Measurements from ENCODE around the gene SLC16A6. TPM values are rescaled to one million over a fixed set of nuclear protein-coding genes. Genes with fewer than 3 reads are reported as not detected.
"Not testable (repeated sequence)": the region's sequence is repeated elsewhere in the genome, so short reads cannot be mapped to it uniquely, and the experiment has no call there.

SLC16A6 gene
- total and polyA plus RNA-seq, 9 donors = 0.12 to 11.3 (median 1.1) TPM

DNA sequence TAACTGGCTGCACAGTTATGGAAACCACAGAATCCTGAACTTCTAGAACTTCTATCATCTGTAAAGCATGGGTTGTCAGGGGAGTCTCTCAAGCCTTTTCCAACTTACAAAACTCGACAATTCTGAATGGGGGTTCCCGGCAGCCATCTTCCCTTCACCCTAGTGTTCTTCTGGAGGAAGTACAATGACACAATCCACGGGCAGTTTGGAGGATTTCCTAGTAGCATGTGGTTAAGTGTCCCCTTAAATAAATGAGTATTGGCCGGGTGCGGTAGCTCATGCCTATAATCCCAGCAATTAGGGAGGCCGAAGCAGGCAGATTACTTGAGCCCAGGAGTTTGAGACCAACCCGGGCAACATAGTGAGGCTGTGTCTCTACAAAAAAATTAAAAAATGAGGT, 2.1 kb downstream of the SLC16A6 start:
- Histone ChIP-seq H3K9me3 (no peaks in the 10 kb centered on the region), H3K4me3 (no peak overlapping the region), H3K36me3 (no peaks in the 10 kb centered on the region), H3K4me1 (ENCODE audit: insufficient read depth) (peaks cover 5% of the 10 kb centered on the region), H3K27me3 (no peaks in the 10 kb centered on the region), H3K27ac (no peak overlapping the region)
- TF ChIP-seq EP300 (IDR thresholded peaks at IDR 0.05) = no peak
- TF ChIP-seq, protein P1, sequence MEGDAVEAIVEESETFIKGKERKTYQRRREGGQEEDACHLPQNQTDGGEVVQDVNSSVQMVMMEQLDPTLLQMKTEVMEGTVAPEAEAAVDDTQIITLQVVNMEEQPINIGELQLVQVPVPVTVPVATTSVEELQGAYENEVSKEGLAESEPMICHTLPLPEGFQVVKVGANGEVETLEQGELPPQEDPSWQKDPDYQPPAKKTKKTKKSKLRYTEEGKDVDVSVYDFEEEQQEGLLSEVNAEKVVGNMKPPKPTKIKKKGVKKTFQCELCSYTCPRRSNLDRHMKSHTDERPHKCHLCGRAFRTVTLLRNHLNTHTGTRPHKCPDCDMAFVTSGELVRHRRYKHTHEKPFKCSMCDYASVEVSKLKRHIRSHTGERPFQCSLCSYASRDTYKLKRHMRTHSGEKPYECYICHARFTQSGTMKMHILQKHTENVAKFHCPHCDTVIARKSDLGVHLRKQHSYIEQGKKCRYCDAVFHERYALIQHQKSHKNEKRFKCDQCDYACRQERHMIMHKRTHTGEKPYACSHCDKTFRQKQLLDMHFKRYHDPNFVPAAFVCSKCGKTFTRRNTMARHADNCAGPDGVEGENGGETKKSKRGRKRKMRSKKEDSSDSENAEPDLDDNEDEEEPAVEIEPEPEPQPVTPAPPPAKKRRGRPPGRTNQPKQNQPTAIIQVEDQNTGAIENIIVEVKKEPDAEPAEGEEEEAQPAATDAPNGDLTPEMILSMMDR (IDR thresholded peaks at IDR 0.05) = no peak
- TF ChIP-seq POLR2A (IDR thresholded peaks at IDR 0.05) = no peak
- intact Hi-C loops (cut with DNase I) = no loop called here
- no peak for DNase-seq
- WGBS, 3 donors = 85 to 91% (median 85%) methylated on average over 7 of the region's 7 CpGs

DNA sequence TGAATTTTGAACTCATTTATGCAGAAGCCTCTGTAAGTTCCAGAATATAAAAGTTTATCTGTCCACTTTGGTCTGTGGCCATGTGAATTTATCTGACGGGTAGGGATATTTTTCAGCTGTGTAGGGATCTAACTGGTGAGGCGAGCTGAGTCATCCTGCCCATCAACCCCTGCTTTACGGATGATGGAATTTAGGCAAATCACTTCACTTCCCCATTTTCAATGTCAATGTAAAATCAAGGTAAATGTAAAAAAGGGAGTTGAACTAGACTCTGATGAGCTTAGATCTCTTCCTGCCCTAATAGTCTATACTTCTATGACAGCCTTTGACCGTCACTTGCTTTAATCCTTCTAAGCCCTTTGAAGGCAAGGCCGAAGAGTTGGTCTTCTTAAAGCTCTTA, 2.6 kb downstream of the SLC16A6 start:
- Histone ChIP-seq H3K4me1 (ENCODE audit: insufficient read depth) (peaks cover 5% of the 10 kb centered on the region), H3K27me3 (no peaks in the 10 kb centered on the region), H3K4me3 (no peak overlapping the region), H3K9me3 (no peaks in the 10 kb centered on the region), H3K36me3 (no peaks in the 10 kb centered on the region), H3K27ac (no peak overlapping the region)
- WGBS, 3 donors = 80 to 82% (median 81%) methylated on average over 5 of the region's 5 CpGs
- intact Hi-C loops (cut with DNase I) = no loop called here
- TF ChIP-seq POLR2A (IDR thresholded peaks at IDR 0.05) = no peak
- no peak for TF ChIP-seq EP300 (IDR thresholded peaks at IDR 0.05)
- TF ChIP-seq, protein P1 (IDR thresholded peaks at IDR 0.05) = no peak
- DNase-seq = no peak

DNA sequence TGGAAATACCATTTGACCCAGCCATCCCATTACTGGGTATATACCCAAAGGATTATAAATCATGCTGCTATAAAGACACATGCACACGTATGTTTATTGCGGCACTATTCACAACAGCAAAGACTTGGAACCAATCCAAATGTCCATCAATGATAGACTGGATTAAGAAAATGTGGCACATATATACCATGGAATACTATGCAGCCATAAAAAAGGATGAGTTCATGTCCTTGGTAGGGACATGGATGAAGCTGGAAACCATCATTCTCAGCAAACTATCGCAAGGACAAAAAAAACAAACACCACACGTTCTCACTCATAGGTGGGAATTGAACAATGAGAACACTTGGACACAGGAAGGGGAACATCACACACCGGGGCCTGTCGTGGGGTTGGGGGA, 9.0 kb downstream of the SLC16A6 start:
- intact Hi-C loops (cut with DNase I); H3K36me3 ChIP-seq: not testable (repeated sequence)
- 76 to 92% (median 77%) methylated on average over 4 to 6 of the region's 6 CpGs for WGBS, 3 donors

DNA sequence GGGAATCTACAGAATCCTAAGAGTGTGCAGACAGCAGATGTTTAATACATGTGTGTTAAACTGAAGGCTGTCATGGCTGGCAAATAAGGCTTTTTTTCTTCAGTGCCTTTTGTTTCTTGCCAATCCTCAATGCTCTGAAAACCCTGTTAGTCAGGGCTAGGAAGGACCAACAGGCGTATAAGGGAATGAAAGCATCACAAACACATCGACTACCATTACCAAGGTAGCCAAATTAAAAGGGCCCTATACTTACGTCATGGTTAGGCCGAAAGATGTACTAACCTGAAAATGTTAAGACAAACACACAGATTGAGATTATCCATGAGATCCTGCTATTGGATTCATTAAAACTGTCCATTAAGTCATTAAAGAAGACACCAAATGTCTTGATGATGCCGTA, 13.1 kb downstream of the SLC16A6 start:
- no peak overlapping the region for H3K4me3 ChIP-seq
- TF ChIP-seq, protein P1 (IDR thresholded peaks at IDR 0.05) = no peak
- TF ChIP-seq EP300 (IDR thresholded peaks at IDR 0.05) (no peak), POLR2A (IDR thresholded peaks at IDR 0.05) (no peak)
- WGBS, 3 donors = 98 to 99% (median 98%) methylated on average over 5 of the region's 5 CpGs
- no peak overlapping the region for H3K27ac ChIP-seq
- H3K9me3 ChIP-seq = no peaks in the 10 kb centered on the region
- H3K4me1 ChIP-seq (ENCODE audit: insufficient read depth) = no peaks in the 10 kb centered on the region
- H3K27me3 ChIP-seq = no peaks in the 10 kb centered on the region
- no peaks in the 10 kb centered on the region for H3K36me3 ChIP-seq
- DNase-seq = no peak
- intact Hi-C loops (cut with DNase I) = loop anchor here in 1 of 4 donors (10.0 kb wide), 1 partner anchor 117 kb away; no protein-coding TSS in a partner anchor

More for the DNA sequence above, 9.0 kb downstream of the SLC16A6 start:
- DNase-seq; H3K27ac ChIP-seq; H3K9me3 ChIP-seq; H3K27me3 ChIP-seq; H3K4me3 ChIP-seq; H3K4me1 ChIP-seq (ENCODE audit: insufficient read depth): not testable (repeated sequence)

DNA sequence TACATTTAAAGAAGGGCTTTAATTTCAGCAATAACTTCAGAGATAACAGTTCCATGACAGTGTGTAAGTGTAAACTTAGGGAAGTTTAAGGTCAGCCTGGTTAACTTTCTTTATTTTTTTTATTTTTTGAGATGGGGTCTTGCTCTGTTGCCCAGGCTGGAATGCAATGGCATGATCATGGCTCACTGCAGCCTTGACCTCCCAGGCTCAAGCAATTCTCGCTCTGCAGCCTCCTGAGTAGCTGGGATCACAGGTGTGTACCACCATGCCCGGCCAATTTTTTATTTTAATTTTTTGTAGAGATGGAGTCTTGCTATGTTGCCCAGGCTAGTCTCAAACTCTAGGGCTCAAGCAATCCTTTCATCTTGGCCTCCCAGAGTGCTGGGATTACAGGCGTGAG, 14.6 kb downstream of the SLC16A6 start:
- not testable (repeated sequence) for H3K36me3 ChIP-seq; DNase-seq; H3K9me3 ChIP-seq; H3K27me3 ChIP-seq; H3K4me3 ChIP-seq; H3K4me1 ChIP-seq (ENCODE audit: insufficient read depth); H3K27ac ChIP-seq
- intact Hi-C loops (cut with DNase I) = loop anchor here in 1 of 4 donors (10.0 kb wide), 1 partner anchor 118 kb away; no protein-coding TSS in a partner anchor
- 98 to 99% (median 98%) methylated on average over 3 of the region's 3 CpGs for WGBS, 3 donors
